ENCODE measurements around the gene PROZ. TPM values are rescaled to one million over a fixed set of nuclear protein-coding genes. Genes with fewer than 3 reads are reported as not detected.
A peak's percentile ranks its signal among the peaks of the same experiment; 100 is the strongest.

The PROZ gene
- total RNA-seq, 1 donor from 2014 or later: not detected

- TF ChIP-seq CTCF (IDR thresholded peaks at IDR 0.05): no peak
- no peak overlapping the region for H3K27ac Mint-ChIP-seq (ENCODE audit: unreplicated experiment)
- no peaks in the 10 kb centered on the region for H3K9me3 Mint-ChIP-seq (ENCODE audit: unreplicated experiment)
- no peak overlapping the region for H3K4me3 Mint-ChIP-seq (ENCODE audit: unreplicated experiment)
- DNase-seq (ENCODE audit: extremely low spot score, unreplicated experiment): peak; percentile 57
- peaks cover 15% of the 10 kb centered on the region for H3K4me1 Mint-ChIP-seq (ENCODE audit: unreplicated experiment)
- no peaks in the 10 kb centered on the region for H3K27me3 Mint-ChIP-seq (ENCODE audit: unreplicated experiment)
- H3K36me3 Mint-ChIP-seq (ENCODE audit: unreplicated experiment): no peaks in the 10 kb centered on the region
These were observed 39.2 kb upstream of the PROZ start for GRCh38 chr13:113119166-113119821.

- Mint-ChIP-seq H3K4me1 (ENCODE audit: unreplicated experiment) (peaks cover 15% of the 10 kb centered on the region), H3K27ac (ENCODE audit: unreplicated experiment) (no peak overlapping the region), H3K9me3 (ENCODE audit: unreplicated experiment) (no peaks in the 10 kb centered on the region), H3K27me3 (ENCODE audit: unreplicated experiment) (no peaks in the 10 kb centered on the region), H3K4me3 (ENCODE audit: unreplicated experiment) (no peak overlapping the region), H3K36me3 (ENCODE audit: unreplicated experiment) (no peaks in the 10 kb centered on the region)
- no peak for TF ChIP-seq CTCF (IDR thresholded peaks at IDR 0.05)
- peak; percentile 68 for DNase-seq (ENCODE audit: extremely low spot score, unreplicated experiment)
These were observed 38.6 kb upstream of the PROZ start for GRCh38 chr13:113119822-113120189.

- TF ChIP-seq CTCF (IDR thresholded peaks at IDR 0.05): no peak
These were observed 37.9 kb upstream of the PROZ start for GRCh38 chr13:113120300-113121182.

GRCh38 chr13:113121183-113121927 is 37.1 kb upstream of the PROZ start:
- no peak for TF ChIP-seq CTCF (IDR thresholded peaks at IDR 0.05)
- H3K27ac Mint-ChIP-seq (ENCODE audit: unreplicated experiment): no peak overlapping the region
- no peaks in the 10 kb centered on the region for H3K36me3 Mint-ChIP-seq (ENCODE audit: unreplicated experiment)
- peaks cover 15% of the 10 kb centered on the region for H3K4me1 Mint-ChIP-seq (ENCODE audit: unreplicated experiment)
- H3K27me3 Mint-ChIP-seq (ENCODE audit: unreplicated experiment): no peaks in the 10 kb centered on the region
- DNase-seq (ENCODE audit: extremely low spot score, unreplicated experiment): peak; percentile 82
- no peaks in the 10 kb centered on the region for H3K9me3 Mint-ChIP-seq (ENCODE audit: unreplicated experiment)
- no peak overlapping the region for H3K4me3 Mint-ChIP-seq (ENCODE audit: unreplicated experiment)

More at GRCh38 chr13:113120300-113121182, 37.9 kb upstream of the PROZ start:
- H3K4me1 Mint-ChIP-seq (ENCODE audit: unreplicated experiment): peaks cover 15% of the 10 kb centered on the region
- DNase-seq (ENCODE audit: extremely low spot score, unreplicated experiment): peak; percentile 71
- no peak overlapping the region for H3K27ac Mint-ChIP-seq (ENCODE audit: unreplicated experiment)
- H3K27me3 Mint-ChIP-seq (ENCODE audit: unreplicated experiment): no peaks in the 10 kb centered on the region
- H3K9me3 Mint-ChIP-seq (ENCODE audit: unreplicated experiment): no peaks in the 10 kb centered on the region
- no peaks in the 10 kb centered on the region for H3K36me3 Mint-ChIP-seq (ENCODE audit: unreplicated experiment)
- H3K4me3 Mint-ChIP-seq (ENCODE audit: unreplicated experiment): no peak overlapping the region
